Activated CD8-positive, alpha-beta memory T cell treated with anti-CD3 and anti-CD28 coated beads, Interleukin-2, amount 50 U/mL, for 24 hours (primary cell): ENCODE results near the gene CLASP2.
"Not testable (repeated sequence)": the region's sequence is repeated elsewhere in the genome, so short reads cannot be mapped to it uniquely, and the experiment has no call there.

Experiments used
- DNase-seq: peaks from one replicate; pipeline ENCODE4 v3.0.0-alpha.2; 2020; ENCODE audit errors: extremely low read depth

The CLASP2 gene

DNA sequence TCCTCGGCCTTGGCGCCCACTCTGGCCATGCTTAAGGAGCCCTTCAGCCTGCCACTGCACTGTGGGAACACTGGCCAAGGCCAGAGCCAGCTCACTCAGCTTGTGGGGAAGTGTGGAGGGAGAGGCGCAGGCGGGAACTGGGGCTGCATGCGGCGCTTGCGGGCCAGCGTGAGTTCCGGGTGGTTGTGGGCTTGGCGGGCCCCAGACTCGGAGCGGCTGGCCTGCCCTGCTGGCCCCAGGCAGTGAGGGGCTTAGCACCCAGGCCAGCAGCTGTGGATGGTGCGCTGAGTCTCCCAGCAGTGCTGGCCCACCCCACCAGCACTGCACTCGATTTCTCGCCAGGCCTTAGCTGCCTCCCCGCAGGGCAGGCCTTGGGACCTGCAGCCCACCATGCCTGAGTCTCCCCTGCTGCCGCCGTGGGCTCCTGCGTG lies 264.7 kb downstream of the CLASP2 start:
- DNase-seq = no peak

DNA sequence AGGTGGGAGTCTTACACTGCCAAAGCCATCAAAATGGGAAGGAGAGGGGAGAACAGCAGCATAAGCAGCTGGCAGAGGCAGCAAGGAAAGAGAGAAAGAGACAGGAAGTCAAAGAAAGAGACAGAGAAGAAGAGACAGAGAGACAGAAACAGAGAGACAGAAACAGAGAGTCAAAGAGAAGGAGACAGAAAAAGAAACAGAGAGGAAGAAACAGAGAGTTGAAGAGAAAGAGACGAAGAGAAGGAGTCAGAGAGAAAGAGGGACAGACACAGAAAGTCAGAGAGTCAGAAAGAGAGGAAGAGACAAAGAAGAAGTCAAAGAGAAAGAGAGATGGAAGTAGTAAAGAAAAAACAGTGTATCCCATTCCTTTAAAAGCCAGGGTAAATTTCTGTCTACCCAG lies 266.1 kb downstream of the CLASP2 start:
- not testable (repeated sequence) for DNase-seq

DNA sequence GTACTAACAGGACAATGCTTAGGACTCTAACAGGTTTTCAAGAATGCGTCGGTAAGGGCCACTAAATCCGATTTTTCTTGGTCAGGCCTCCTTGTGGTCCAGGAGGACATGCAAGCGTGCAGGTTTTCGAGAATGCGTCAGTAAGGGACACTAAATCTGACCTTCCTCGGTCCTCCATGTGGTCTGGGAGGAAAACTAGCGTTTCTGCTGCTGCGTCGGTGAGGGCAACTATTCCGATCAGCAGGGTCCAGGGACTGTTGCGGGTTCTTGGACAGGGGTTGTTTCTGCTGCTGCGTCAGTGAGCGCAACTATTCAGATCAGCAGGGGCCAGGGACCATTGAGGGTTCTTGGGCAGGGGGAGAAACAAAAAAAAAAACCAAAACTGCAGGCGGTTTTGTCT lies 270.1 kb downstream of the CLASP2 start:
- DNase-seq = no peak

DNA sequence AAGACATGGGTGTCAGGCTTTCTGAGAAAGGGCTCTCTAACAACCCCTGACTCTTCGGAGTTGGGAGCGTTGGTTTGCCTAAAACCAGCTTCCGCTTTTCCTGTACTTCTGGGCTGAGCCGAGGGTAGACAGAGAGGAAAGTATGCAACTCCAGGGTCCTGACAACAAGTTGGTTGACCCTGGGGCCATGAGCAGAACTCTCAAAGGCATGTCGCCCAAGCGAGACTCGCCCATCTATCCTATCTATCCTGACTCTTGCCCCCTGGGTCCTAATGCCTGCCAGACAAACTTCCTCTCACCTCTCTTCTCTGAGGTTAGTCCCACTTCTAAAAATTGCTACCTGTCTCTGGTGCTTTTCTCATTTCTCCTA lies 270.8 kb downstream of the CLASP2 start:
- DNase-seq = not testable (repeated sequence)
